Ishikawa (cell line): ENCODE measurements around the gene LIX1L.

Source experiments
- CREB1 ChIP-seq: IDR thresholded peaks from 2 replicates; pipeline ENCODE4 v1.6.1; 2012; ENCODE audit warnings: low read depth
- EGR1 ChIP-seq: IDR thresholded peaks from 2 replicates; pipeline ENCODE4 v1.6.1; 2012
- EP300 ChIP-seq: IDR thresholded peaks from 2 replicates; pipeline ENCODE4 v1.6.1; 2012; ENCODE audit warnings: borderline replicate concordance
- NFIC ChIP-seq: IDR thresholded peaks from 2 replicates; pipeline ENCODE4 v1.6.1; 2012
- RAD21 ChIP-seq: IDR thresholded peaks from 2 replicates; pipeline ENCODE4 v1.6.1; 2012; ENCODE audit warnings: low read depth
- TAF1 ChIP-seq: IDR thresholded peaks from 2 replicates; pipeline ENCODE4 v1.6.1; 2012; ENCODE audit warnings: low read depth, mild to moderate bottlenecking
- TCF12 ChIP-seq: IDR thresholded peaks from 2 replicates; pipeline ENCODE4 v1.6.1; 2012; ENCODE audit warnings: low read depth
- TEAD4 ChIP-seq: IDR thresholded peaks from 2 replicates; pipeline ENCODE4 v1.6.1; 2012
- YY1 ChIP-seq: IDR thresholded peaks from 2 replicates; pipeline ENCODE4 v1.6.1; 2012; ENCODE audit warnings: low read depth
- TF ChIP-seq, protein P1 (sequence below): IDR thresholded peaks from 2 replicates; pipeline ENCODE4 v1.6.1; 2012
- TF ChIP-seq, protein P2 (sequence below): IDR thresholded peaks from 2 replicates; pipeline ENCODE4 v1.6.1; 2012
- TF ChIP-seq, protein P3 (sequence below): IDR thresholded peaks from 2 replicates; pipeline ENCODE4 v1.6.1; 2012; ENCODE audit warnings: low read depth, mild to moderate bottlenecking

DNA sequence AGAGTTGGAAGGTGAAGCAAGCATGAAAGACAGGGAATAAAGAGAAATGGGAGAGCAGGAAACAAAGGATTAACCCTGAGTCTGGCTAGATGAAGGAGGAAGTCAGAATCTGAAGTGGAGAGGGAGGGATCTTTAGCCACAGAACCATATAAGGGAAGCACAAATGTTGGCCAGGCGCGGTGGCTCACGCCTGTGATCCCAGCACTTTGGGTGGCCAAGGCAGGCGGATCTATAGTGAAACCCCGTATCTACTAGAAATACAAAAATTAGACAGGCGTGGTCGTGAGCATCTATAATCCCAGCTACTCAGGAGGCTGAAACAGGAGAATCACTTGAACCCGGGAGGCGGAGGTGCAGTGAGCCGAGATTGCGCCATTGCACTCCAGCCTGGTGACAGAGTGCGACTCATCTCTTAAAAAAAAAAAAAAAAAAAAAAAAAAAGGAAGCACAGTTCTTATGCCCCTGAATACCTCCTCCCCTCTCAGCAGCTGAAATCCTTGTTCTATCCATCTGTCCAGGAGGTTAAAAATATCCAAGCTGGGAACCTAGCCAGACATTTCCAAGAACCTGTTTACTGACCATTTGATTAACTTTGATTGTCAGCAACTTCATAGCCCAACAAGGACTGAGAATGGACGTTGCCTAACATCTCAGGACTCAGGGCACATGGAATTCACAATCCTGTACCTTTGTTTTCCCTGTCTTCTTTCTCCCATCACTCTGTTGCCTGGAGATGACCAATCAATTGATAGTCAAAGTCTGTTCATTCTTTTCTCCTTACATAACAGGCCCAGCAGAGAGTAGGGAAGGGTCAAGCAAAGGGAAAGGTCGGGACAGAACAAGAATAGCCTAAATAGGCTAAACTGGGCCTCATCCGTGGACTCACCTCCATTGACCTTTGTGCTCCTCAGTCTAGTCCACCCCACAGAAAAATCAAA is 28.0 kb upstream of the LIX1L start:
- TF ChIP-seq TAF1 (no peak), RAD21 (no peak), EGR1 (no peak), EP300 (no peak), TCF12 (no peak), TEAD4 (no peak), NFIC (no peak), CREB1 (no peak), YY1 (no peak)
- TF ChIP-seq, protein P1, sequence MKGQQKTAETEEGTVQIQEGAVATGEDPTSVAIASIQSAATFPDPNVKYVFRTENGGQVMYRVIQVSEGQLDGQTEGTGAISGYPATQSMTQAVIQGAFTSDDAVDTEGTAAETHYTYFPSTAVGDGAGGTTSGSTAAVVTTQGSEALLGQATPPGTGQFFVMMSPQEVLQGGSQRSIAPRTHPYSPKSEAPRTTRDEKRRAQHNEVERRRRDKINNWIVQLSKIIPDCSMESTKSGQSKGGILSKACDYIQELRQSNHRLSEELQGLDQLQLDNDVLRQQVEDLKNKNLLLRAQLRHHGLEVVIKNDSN, result no peak
- TF ChIP-seq, protein P2, sequence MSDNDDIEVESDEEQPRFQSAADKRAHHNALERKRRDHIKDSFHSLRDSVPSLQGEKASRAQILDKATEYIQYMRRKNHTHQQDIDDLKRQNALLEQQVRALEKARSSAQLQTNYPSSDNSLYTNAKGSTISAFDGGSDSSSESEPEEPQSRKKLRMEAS, result no peak
- TF ChIP-seq, protein P3, sequence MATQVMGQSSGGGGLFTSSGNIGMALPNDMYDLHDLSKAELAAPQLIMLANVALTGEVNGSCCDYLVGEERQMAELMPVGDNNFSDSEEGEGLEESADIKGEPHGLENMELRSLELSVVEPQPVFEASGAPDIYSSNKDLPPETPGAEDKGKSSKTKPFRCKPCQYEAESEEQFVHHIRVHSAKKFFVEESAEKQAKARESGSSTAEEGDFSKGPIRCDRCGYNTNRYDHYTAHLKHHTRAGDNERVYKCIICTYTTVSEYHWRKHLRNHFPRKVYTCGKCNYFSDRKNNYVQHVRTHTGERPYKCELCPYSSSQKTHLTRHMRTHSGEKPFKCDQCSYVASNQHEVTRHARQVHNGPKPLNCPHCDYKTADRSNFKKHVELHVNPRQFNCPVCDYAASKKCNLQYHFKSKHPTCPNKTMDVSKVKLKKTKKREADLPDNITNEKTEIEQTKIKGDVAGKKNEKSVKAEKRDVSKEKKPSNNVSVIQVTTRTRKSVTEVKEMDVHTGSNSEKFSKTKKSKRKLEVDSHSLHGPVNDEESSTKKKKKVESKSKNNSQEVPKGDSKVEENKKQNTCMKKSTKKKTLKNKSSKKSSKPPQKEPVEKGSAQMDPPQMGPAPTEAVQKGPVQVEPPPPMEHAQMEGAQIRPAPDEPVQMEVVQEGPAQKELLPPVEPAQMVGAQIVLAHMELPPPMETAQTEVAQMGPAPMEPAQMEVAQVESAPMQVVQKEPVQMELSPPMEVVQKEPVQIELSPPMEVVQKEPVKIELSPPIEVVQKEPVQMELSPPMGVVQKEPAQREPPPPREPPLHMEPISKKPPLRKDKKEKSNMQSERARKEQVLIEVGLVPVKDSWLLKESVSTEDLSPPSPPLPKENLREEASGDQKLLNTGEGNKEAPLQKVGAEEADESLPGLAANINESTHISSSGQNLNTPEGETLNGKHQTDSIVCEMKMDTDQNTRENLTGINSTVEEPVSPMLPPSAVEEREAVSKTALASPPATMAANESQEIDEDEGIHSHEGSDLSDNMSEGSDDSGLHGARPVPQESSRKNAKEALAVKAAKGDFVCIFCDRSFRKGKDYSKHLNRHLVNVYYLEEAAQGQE, result no peak
